ENCODE measurements around the gene RYR1.
"Not testable (repeated sequence)": the region's sequence is repeated elsewhere in the genome, so short reads cannot be mapped to it uniquely, and the experiment has no call there.

The RYR1 gene

GRCh38 chr19:38561053-38561606, 127.6 kb downstream of the RYR1 start:
- in situ Hi-C loops (cut with HindIII; ENCODE audit: low pct_ligation_motif_present, low pct_unique_long_range_greater_than_20kb, low sequenced_read_pairs): no loop called here
- no peak for DNase-seq

GRCh38 chr19:38561658-38562057, 128.2 kb downstream of the RYR1 start:
- in situ Hi-C loops (cut with HindIII; ENCODE audit: low pct_ligation_motif_present, low pct_unique_long_range_greater_than_20kb, low sequenced_read_pairs): no loop called here
- DNase-seq: no peak

GRCh38 chr19:38562096-38562495, 128.6 kb downstream of the RYR1 start:
- in situ Hi-C loops (cut with HindIII; ENCODE audit: low pct_ligation_motif_present, low pct_unique_long_range_greater_than_20kb, low sequenced_read_pairs): no loop called here

GRCh38 chr19:38563475-38563874, 130.0 kb downstream of the RYR1 start:
- in situ Hi-C loops (cut with HindIII; ENCODE audit: low pct_ligation_motif_present, low pct_unique_long_range_greater_than_20kb, low sequenced_read_pairs): no loop called here

More at GRCh38 chr19:38562096-38562495, 128.6 kb downstream of the RYR1 start:
- no peak for DNase-seq

DNA sequence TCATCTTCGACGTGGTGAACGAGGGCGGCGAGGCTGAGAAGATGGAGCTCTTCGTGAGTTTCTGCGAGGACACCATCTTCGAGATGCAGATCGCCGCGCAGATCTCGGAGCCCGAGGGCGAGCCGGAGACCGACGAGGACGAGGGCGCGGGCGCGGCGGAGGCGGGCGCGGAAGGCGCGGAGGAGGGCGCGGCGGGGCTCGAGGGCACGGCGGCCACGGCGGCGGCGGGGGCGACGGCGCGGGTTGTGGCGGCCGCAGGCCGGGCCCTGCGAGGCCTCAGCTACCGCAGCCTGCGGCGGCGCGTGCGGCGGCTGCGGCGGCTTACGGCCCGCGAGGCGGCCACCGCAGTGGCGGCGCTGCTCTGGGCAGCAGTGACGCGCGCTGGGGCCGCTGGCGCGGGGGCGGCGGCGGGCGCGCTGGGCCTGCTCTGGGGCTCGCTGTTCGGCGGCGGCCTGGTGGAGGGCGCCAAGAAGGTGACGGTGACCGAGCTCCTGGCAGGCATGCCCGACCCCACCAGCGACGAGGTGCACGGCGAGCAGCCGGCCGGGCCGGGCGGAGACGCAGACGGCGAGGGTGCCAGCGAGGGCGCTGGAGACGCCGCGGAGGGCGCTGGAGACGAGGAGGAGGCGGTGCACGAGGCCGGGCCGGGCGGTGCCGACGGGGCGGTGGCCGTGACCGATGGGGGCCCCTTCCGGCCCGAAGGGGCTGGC, 131.6 kb downstream of the RYR1 start:
- DNase-seq: no peak
- in situ Hi-C loops (cut with HindIII; ENCODE audit: low pct_ligation_motif_present, low pct_unique_long_range_greater_than_20kb, low sequenced_read_pairs): no loop called here

More at GRCh38 chr19:38563475-38563874, 130.0 kb downstream of the RYR1 start:
- DNase-seq: no peak

- DNase-seq: no peak
- in situ Hi-C loops (cut with HindIII; ENCODE audit: low pct_ligation_motif_present, low pct_unique_long_range_greater_than_20kb, low sequenced_read_pairs): no loop called here
These were observed 132.2 kb downstream of the RYR1 start for GRCh38 chr19:38565691-38566105.

- no peak for DNase-seq
- in situ Hi-C loops (cut with HindIII; ENCODE audit: low pct_ligation_motif_present, low pct_unique_long_range_greater_than_20kb, low sequenced_read_pairs): no loop called here
These were observed 136.0 kb downstream of the RYR1 start for GRCh38 chr19:38569368-38569983.

DNA sequence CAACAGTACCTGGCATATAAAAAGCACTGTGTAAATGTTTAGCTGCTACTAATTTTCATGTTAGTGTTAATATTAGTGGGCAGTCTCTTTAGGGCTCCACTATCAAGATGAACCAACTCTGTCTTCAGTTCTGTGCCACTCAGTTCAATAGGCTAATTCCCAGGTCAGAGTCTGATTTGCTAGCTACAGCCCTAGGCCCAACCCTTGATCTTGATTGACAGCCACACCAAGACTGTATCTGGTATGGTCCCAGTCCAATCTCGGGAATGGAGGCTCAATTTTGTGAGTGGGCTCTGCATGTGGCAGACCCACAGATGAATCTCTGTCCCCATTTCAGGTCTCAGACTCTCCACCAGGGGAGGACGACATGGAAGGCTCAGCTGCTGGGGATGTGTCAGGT, 138.2 kb downstream of the RYR1 start:
- in situ Hi-C loops (cut with HindIII; ENCODE audit: low pct_ligation_motif_present, low pct_unique_long_range_greater_than_20kb, low sequenced_read_pairs): no loop called here

DNA sequence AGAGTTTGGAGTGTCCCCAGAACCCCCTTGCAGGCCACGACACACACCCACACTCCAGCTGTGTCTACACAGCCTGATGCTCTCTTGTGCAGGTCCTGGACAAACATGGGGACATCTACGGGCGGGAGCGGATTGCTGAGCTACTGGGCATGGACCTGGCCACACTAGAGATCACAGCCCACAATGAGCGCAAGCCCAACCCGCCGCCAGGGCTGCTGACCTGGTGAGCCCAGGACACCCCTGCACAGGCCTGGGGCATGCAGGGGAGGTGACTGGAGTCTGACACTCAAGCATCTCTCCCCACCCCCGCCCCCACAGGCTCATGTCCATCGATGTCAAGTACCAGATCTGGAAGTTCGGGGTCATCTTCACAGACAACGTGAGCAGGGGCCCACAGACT, 144.3 kb downstream of the RYR1 start:
- DNase-seq: no peak
- in situ Hi-C loops (cut with HindIII; ENCODE audit: low pct_ligation_motif_present, low pct_unique_long_range_greater_than_20kb, low sequenced_read_pairs): no loop called here

More for the DNA sequence above, 138.2 kb downstream of the RYR1 start:
- DNase-seq: no peak

DNA sequence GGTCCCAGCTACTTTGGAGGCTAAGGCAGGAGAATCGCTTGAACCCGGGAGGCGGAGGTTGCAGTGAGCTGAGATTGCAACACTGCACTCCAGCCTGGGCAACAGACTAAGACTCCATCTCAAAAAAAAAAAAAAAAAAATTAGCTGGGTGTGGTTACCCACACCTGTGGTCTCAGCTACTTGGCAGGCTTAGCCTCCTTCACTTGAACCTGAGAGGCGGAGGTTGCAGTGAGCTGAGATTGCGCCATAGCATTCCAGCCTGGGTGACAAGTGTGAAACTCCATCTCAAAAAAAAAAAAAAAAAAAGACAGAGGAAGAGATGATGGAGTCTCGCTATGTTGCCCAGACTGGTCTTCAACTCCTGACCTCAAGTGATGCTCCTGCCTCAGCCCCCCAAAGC, 145.8 kb downstream of the RYR1 start:
- DNase-seq; in situ Hi-C loops (cut with HindIII; ENCODE audit: low pct_ligation_motif_present, low pct_unique_long_range_greater_than_20kb, low sequenced_read_pairs): not testable (repeated sequence)

- no peak for DNase-seq
- in situ Hi-C loops (cut with HindIII; ENCODE audit: low pct_ligation_motif_present, low pct_unique_long_range_greater_than_20kb, low sequenced_read_pairs): no loop called here
These were observed 146.6 kb downstream of the RYR1 start for GRCh38 chr19:38580080-38580479.

DNA sequence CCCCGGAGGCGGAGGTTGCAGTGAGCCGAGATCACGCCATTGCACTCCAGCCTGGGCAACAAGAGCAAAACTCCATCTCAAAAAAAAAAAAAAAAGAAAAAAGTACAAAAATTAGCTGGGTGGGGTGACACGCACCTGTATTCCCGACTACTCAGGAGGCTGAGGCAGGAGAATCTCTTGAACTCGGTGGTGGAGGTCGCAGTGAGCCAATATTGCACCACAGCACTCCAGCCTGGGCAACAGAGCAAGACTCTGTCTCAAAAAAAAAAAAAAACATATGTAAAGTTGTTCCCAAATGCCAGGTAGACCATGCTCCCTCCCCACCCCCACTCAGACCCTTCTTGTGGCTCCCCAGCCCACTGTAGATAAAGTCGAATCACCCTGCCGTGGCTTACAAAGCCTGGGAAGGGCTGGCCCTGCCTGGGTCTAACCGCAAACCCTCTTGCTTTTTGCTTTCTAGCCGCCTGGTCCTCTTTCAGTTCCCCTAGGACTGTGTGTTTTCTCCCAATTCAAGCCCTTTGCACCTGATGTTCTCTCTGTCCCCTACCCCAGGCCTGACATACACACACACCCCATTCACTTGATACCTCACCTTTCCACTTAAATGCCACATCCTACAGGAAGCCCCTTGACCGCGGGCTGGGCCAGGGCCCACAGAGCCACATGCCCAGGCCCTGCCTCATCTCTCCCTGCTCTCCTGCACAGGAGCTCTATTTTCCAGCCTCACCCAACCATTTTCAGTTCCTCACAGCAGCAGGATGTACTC, 149.9 kb downstream of the RYR1 start:
- in situ Hi-C loops (cut with HindIII; ENCODE audit: low pct_ligation_motif_present, low pct_unique_long_range_greater_than_20kb, low sequenced_read_pairs): no loop called here
- no peak for DNase-seq

GRCh38 chr19:38583985-38584305, 150.5 kb downstream of the RYR1 start:
- in situ Hi-C loops (cut with HindIII; ENCODE audit: low pct_ligation_motif_present, low pct_unique_long_range_greater_than_20kb, low sequenced_read_pairs): no loop called here
- DNase-seq: no peak

- no peak for DNase-seq
These were observed 154.1 kb downstream of the RYR1 start for GRCh38 chr19:38587562-38587961.

DNA sequence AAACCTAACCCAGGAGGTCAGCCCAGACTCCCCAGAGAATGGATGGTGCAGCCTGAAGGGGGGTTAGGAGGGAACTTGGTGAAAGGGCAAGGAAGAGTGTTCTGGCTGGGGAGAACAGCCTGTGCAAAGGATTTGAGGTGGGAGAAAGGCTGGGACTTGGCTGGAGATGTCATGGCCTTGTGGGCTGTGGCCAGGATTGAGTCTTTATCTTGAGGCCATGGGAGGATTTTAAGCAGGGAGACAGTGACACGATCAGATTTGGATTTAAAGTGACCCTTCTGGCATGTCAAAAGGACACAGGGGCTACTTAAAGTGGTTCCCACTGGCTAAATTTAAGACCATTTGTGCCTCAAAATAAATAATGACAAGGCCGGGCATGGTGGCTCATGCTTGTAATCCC, 154.6 kb downstream of the RYR1 start:
- DNase-seq: no peak
- in situ Hi-C loops (cut with HindIII; ENCODE audit: low pct_ligation_motif_present, low pct_unique_long_range_greater_than_20kb, low sequenced_read_pairs): no loop called here

More at GRCh38 chr19:38587562-38587961, 154.1 kb downstream of the RYR1 start:
- in situ Hi-C loops (cut with HindIII; ENCODE audit: low pct_ligation_motif_present, low pct_unique_long_range_greater_than_20kb, low sequenced_read_pairs): no loop called here

DNA sequence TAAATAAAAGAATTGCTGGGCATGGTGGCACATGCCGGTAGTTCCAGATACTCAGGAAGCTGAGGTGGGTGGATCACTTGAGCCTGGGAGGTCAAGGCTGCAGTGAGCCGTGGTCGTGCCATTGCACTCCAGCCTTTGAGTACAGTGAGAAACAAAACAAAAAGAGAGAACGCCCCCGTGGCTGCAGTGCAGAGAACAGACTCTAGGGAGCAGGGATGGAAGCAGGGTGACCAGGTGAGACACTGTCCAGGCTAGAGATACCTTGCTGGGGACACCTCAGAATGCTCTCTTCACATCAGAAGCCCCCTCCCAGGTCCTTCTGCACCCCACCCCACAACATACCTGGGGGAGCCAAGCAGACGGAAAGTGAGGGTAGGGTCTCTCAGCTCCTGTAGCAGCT, 159.4 kb downstream of the RYR1 start:
- DNase-seq: no peak
- in situ Hi-C loops (cut with HindIII; ENCODE audit: low pct_ligation_motif_present, low pct_unique_long_range_greater_than_20kb, low sequenced_read_pairs): no loop called here

DNA sequence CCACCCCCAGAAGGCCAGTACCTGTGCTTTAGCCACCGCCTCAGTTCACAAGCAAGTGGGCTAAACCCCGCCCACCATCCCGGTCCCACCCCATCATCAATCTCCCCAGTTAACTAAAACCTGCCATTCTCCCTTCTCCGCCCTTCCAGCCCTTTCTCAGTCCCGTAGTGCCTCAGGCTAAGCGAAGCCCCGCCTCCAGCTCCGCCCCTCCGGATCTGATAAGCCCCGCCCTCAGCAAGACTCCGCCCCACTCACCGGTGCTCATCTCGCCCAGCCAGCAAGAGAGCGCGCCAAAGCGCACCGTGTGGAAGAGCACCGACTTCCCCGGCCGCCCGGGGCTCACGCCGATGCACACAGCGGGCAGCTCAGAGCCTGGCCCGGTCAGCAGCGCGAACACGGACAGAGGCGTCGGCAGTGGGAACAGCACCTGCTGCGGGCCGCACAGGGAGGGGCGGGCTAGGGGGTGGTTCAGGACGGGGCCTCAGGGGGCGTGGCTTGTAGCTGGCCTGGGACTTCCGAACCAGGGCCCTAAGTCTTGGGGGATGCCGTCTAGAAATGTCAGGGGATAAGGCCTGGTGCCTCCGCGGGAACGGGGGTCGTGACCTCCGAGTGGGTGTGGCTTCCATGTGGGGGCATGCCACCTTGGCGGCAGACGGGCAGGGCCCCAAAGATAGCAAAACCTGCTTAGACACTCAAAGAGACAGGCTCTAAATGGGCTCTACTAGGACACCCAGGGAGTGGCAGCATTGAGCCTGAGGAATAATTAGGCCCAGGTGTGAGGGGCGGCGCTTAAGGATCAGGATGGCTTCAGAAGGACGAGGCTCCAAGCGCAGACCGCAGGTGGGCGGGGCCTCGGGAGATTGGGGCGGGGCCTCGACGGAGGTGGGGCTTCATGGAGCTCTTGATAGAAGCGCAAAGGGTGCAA, 162.8 kb downstream of the RYR1 start:
- peak; percentile 51 for DNase-seq
- in situ Hi-C loops (cut with HindIII; ENCODE audit: low pct_ligation_motif_present, low pct_unique_long_range_greater_than_20kb, low sequenced_read_pairs): no loop called here

DNA sequence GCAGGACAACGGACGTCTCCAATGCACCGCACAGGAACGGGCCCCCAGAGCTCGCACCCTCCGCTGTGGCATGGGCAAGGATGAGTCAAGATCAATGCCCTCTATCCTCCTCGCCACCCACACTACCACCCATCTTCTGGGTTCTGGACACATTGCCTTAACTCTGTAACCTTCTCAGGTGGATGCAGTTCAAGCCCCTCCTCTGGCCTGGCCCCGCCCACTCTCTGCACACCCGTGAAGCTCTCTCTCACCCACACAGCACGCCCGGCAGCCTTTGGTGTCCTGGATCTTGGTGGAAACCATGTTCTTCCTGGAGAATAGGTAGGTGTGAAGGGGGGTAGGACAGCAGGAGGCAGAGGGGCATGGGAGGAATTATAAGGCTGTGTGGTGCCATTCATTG, 163.6 kb downstream of the RYR1 start:
- DNase-seq: no peak
- in situ Hi-C loops (cut with HindIII; ENCODE audit: low pct_ligation_motif_present, low pct_unique_long_range_greater_than_20kb, low sequenced_read_pairs): no loop called here
